Measurements from ENCODE around the gene CD37.
"Not testable (repeated sequence)": the region's sequence is repeated elsewhere in the genome, so short reads cannot be mapped to it uniquely, and the experiment has no call there.

Gene CD37

GRCh38 chr19:49348305-49349189, 13.3 kb downstream of the CD37 start:
- no peak for DNase-seq

GRCh38 chr19:49349567-49349966, 14.4 kb downstream of the CD37 start:
- DNase-seq = no peak

GRCh38 chr19:49355909-49356353, 20.7 kb downstream of the CD37 start:
- peak; percentile 69 for DNase-seq

- no peak for DNase-seq
Observed at GRCh38 chr19:49356382-49356781, 21.2 kb downstream of the CD37 start.

- no peak for DNase-seq
Observed at GRCh38 chr19:49357186-49357585, 22.0 kb downstream of the CD37 start.

- DNase-seq = peak; percentile 32
Observed at GRCh38 chr19:49359851-49360820, 24.9 kb downstream of the CD37 start.

GRCh38 chr19:49361438-49362047, 26.3 kb downstream of the CD37 start:
- DNase-seq = peak; percentile 92

GRCh38 chr19:49362048-49362928, 27.1 kb downstream of the CD37 start, which contains the start of gene TEAD2:
Gene TEAD2 (minus strand): TSS chr19:49362416. CDS start chr19:49360075, 2,341 bp downstream.
- DNase-seq = peak; percentile 93

GRCh38 chr19:49362929-49363267, 27.7 kb downstream of the CD37 start:
- DNase-seq = peak; percentile 82

GRCh38 chr19:49363268-49364082, 28.3 kb downstream of the CD37 start, which contains the start of gene DKKL1:
Gene DKKL1 (plus strand): TSS chr19:49363877. CDS start chr19:49363999, 122 bp downstream.
- peak; percentile 98 for DNase-seq

- DNase-seq = no peak
Observed at GRCh38 chr19:49364083-49364737, 29.0 kb downstream of the CD37 start.

- DNase-seq = no peak
Observed at GRCh38 chr19:49366110-49366509, 30.9 kb downstream of the CD37 start.

GRCh38 chr19:49368711-49369358, 33.6 kb downstream of the CD37 start:
- DNase-seq = no peak

- no peak for DNase-seq
Observed at GRCh38 chr19:49371184-49371583, 36.0 kb downstream of the CD37 start.

- DNase-seq = not testable (repeated sequence)
Observed at GRCh38 chr19:49373174-49373573, 38.0 kb downstream of the CD37 start.

- DNase-seq = no peak
Observed at GRCh38 chr19:49374665-49375434, 39.6 kb downstream of the CD37 start.

- DNase-seq = no peak
Observed at GRCh38 chr19:49378512-49378911, 43.3 kb downstream of the CD37 start.

GRCh38 chr19:49380391-49380790, 45.2 kb downstream of the CD37 start:
- DNase-seq = no peak

- no peak for DNase-seq
Observed at GRCh38 chr19:49382639-49383038, 47.4 kb downstream of the CD37 start.

Measured in right hindlimb (tissue), 1 donor.